Natural killer cell treated with Interleukin-12 subunit alpha and Interleukin-12 subunit beta and Interleukin-15 and Interleukin-18, amount 100 ng/mL, for 72 hours (primary cell): ENCODE measurements around the gene ALKBH4. TPM values are rescaled to one million over a fixed set of nuclear protein-coding genes. Genes with fewer than 3 reads are reported as not detected.

Experiments used
- ATAC-seq, 2 donors: fragments of 150-1000 bp; cut with Tn5 transposase in 1 of 2; sonication (Bioruptor Pico), chemical (Tn5 transposase) in 1 of 2; 2 replicates each; pipeline ENCODE4 v1.10.0; 2021
- DNase-seq: peaks from one replicate; pipeline ENCODE4 v3.0.0; 2022; ENCODE audit warnings: low spot score
- H3K27ac Mint-ChIP-seq, 2 donors: 1 replicate in 1 of 2; 2 replicates in 1 of 2; pipeline ENCODE4 v1.8.0; 2022; ENCODE audit warnings: mixed read lengths in 2 of 2, mild to moderate bottlenecking in 1 of 2, moderate library complexity in 1 of 2
- H3K27me3 Mint-ChIP-seq, 2 donors: 1 replicate in 1 of 2; 2 replicates in 1 of 2; pipeline ENCODE4 v1.8.0; 2022; ENCODE audit warnings: mixed read lengths in 2 of 2
- H3K36me3 Mint-ChIP-seq: one replicate; pipeline ENCODE4 v1.8.0; 2022; ENCODE audit warnings: mixed read lengths
- H3K4me1 Mint-ChIP-seq, 2 donors: 1 replicate in 1 of 2; 2 replicates in 1 of 2; pipeline ENCODE4 v1.8.0; 2022; ENCODE audit warnings: low read depth in 2 of 2, mixed read lengths in 2 of 2, mild to moderate bottlenecking in 1 of 2
- H3K4me3 Mint-ChIP-seq: one replicate; pipeline ENCODE4 v1.8.0; 2022; ENCODE audit warnings: mixed read lengths
- H3K9me3 Mint-ChIP-seq: 2 replicates; pipeline ENCODE4 v1.8.0; 2022; ENCODE audit warnings: mixed read lengths
- total RNA-seq, 2 donors: library from RNA; stranded (reverse); gene quantifications; one replicate each; pipeline ENCODE4 v1.2.3, GENCODE V29; 2022

Gene ALKBH4
- total RNA-seq, 2 donors from 2014 or later: 7.8 to 19.3 TPM

DNA sequence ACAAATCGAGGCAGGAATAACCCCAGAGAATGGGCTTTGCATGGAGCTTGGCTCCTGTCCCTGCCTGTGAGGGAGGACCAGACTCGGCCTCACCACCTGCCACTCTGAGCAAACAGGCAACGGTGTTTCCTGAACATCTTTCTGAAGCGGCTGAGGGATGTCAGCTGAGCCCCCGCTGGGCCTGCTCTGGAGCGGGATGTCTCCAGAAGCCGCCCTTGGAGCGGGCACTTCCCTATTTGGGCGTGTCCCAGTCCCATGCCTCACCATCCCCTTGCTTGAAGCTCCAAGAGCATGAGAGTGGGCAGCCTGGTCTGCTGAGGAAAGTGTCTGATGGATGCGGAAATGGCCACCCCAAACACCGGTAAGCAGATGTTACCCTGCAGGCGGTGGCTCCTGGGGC, 10.2 kb downstream of the ALKBH4 start:
- Mint-ChIP-seq H3K9me3 (no peaks in the 10 kb centered on the region), H3K27ac (peak overlapping the region in 1 of 2 donors; percentile 29), H3K4me3 (no peak overlapping the region), H3K36me3 (no peaks in the 10 kb centered on the region), H3K27me3 (no peaks in the 10 kb centered on the region), H3K4me1 (no peaks in the 10 kb centered on the region)
- ATAC-seq (no peak), DNase-seq (no peak)

DNA sequence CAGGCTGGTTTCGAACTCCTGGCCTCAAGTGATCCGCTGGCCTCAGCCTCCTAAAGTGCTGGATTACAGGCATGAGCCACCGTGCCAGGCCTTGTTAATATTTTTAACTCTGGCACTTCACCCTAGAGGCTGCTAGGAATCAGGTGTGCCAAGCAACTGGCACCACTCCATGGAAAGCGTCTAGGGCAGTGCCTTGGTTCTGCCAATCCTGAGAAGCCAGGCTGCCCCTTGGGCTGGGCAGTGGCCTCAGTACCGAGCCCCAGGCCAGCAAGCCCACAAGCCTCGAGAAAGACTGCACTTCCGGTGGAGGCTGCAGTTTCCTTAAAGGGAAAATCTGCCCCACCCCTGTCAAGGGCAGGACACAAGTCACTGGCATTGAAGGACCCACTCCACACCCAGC, 11.3 kb downstream of the ALKBH4 start:
- Mint-ChIP-seq H3K27ac (peak overlapping the region in 1 of 2 donors; percentile 33), H3K36me3 (no peaks in the 10 kb centered on the region), H3K27me3 (no peaks in the 10 kb centered on the region), H3K4me1 (no peaks in the 10 kb centered on the region), H3K4me3 (no peak overlapping the region), H3K9me3 (no peaks in the 10 kb centered on the region)
- ATAC-seq (no peak), DNase-seq (no peak)

- Mint-ChIP-seq H3K4me1 (no peaks in the 10 kb centered on the region), H3K36me3 (no peaks in the 10 kb centered on the region), H3K9me3 (no peaks in the 10 kb centered on the region), H3K27ac (no peak overlapping the region), H3K27me3 (no peaks in the 10 kb centered on the region), H3K4me3 (no peak overlapping the region)
- no peak for ATAC-seq
- DNase-seq: no peak
Measured at GRCh38 chr7:102452451-102452850, 12.2 kb downstream of the ALKBH4 start.

DNA sequence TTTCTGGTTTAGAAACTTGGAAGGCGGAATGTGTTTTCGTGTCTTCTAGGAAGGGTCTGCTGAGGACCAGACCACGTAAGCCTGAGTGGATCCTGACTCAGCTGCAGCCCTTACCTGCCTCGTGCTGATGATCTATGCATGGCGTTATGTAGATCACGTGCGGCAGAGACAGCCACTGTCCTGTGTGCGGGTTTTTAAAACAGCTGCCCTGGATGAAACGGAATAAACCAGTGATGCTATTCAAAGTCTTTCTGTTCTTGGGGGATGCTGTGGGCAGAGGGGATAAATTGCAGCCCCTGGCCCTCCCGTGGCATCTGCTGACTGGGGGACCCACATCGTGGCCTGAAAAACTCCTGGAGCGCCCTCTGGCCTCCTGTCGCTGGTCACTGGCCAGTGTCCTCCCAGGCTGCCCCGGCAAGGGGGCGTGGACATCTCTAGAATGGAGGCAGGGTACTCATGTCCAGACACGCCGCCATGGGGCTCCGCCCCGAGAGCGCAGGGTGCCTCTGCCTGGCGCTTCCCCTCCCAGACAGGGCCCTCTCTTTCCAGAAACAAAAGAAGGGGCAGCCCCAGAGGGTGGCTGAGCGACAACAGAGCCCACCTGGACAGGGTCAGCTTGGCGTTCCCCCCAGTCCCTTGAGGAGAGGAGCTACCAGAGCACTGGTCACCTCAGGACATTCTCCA, 13.2 kb downstream of the ALKBH4 start:
- ATAC-seq (no peak), DNase-seq (no peak)
- Mint-ChIP-seq H3K4me1 (no peaks in the 10 kb centered on the region), H3K36me3 (no peaks in the 10 kb centered on the region), H3K9me3 (no peaks in the 10 kb centered on the region), H3K27ac (no peak overlapping the region), H3K4me3 (no peak overlapping the region), H3K27me3 (no peaks in the 10 kb centered on the region)

DNA sequence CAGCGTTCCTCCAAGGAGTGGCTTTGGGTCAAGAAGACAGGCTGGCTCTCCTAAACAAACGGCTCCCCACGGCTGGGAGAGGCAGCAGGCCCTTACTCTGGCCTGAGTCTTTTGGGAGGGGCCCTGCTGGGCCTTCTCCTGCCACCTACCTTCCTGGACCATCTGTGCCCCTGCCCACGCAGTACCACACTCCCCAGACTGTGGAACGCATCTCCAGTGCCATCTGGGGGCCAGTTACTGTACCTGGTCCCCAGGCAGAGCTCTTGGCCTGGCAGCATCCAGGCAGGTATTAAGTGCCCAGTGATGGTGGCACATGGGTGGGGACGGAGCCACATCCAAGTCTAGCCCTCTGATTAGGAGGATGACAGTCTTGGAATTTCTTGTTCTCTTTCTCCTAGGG, 14.4 kb downstream of the ALKBH4 start:
- no peaks in the 10 kb centered on the region for H3K9me3 Mint-ChIP-seq
- peaks cover 6% of the 10 kb centered on the region for H3K36me3 Mint-ChIP-seq
- no peak overlapping the region for H3K4me3 Mint-ChIP-seq
- H3K4me1 Mint-ChIP-seq: no peaks in the 10 kb centered on the region
- DNase-seq (no peak), ATAC-seq (peak; percentile 40 to 68)
- no peaks in the 10 kb centered on the region for H3K27me3 Mint-ChIP-seq
- no peak overlapping the region for H3K27ac Mint-ChIP-seq

DNA sequence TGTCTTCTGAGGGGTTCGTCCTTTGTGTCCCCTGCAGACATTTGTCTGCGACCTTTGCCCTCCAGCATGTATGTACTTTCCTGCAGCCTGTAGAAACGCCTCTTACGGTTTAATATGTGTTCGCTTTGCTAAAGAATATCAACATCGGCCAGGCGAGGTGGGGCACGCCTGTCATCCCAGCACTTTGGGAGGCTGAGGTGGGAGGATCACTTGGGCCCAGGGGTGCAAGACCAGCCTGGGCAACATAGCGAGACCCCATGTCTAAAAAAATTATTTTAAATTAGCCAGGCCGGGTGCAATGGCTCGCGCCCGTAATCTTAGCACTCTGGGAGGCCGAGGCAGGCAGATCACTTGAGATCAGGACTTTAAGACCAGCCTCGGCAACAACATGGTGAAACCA, 15.5 kb downstream of the ALKBH4 start:
- DNase-seq (no peak), ATAC-seq (no peak)
- H3K4me1 Mint-ChIP-seq: peaks cover 0 to 3% of the 10 kb centered on the region in 2 donors
- peaks cover 6% of the 10 kb centered on the region for H3K36me3 Mint-ChIP-seq
- no peak overlapping the region for H3K27ac Mint-ChIP-seq
- H3K4me3 Mint-ChIP-seq: no peak overlapping the region
- H3K9me3 Mint-ChIP-seq: no peaks in the 10 kb centered on the region
- H3K27me3 Mint-ChIP-seq: no peaks in the 10 kb centered on the region

DNA sequence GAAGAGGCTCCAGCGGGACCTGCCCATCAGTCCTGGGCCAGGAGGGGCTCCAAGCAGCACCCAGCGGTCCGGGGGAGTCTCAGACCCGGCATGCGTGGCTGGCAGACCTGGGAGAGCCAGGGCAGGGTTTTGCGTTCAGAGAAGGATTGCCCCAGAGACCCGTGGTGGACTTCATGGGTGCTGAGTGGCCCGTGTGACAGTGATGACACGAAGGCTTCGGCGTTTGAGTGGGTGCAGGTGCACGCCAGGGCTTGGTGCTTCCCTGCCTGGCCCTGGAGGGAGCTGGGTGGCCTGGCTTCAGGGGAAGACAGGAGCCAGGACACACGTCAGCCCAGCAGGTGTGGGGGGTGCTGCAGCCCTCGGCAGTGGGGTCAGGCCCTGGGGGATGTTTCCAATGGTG, 17.4 kb downstream of the ALKBH4 start:
- DNase-seq (no peak), ATAC-seq (no peak)
- H3K9me3 Mint-ChIP-seq: no peaks in the 10 kb centered on the region
- no peak overlapping the region for H3K27ac Mint-ChIP-seq
- peaks cover 6% of the 10 kb centered on the region for H3K36me3 Mint-ChIP-seq
- H3K27me3 Mint-ChIP-seq: no peaks in the 10 kb centered on the region
- H3K4me3 Mint-ChIP-seq: no peak overlapping the region
- H3K4me1 Mint-ChIP-seq: peaks cover 9 to 11% of the 10 kb centered on the region in 2 donors

DNA sequence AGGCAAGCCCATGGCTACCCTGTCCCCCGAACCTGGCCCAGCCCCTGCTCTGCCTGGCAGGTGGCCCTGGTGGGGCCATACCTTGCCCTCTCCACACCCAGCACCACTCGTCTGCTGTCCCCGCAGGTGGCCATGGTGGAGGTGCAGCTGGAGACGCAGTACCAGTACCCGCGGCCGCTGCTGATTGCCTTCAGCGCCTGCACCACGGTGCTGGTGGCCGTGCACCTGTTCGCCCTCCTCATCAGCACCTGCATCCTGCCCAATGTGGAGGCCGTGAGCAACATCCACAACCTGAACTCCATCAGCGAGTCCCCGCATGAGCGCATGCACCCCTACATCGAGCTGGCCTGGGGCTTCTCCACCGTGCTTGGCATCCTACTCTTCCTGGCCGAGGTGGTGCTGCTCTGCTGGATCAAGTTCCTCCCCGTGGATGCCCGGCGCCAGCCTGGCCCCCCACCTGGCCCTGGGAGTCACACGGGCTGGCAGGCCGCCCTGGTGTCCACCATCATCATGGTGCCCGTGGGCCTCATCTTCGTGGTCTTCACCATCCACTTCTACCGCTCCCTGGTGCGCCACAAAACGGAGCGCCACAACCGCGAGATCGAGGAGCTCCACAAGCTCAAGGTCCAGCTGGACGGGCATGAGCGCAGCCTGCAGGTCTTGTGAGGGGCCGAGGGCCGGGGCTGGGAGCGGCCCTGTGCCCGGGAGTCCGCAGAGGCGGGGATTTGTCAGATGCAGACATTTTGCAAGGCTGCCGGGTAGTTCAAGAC, 18.1 kb downstream of the ALKBH4 start:
- H3K27ac Mint-ChIP-seq: peak overlapping the region in 1 of 2 donors; percentile 74
- H3K4me3 Mint-ChIP-seq: no peak overlapping the region
- H3K9me3 Mint-ChIP-seq: no peaks in the 10 kb centered on the region
- ATAC-seq: no peak
- H3K36me3 Mint-ChIP-seq: peaks cover 6% of the 10 kb centered on the region
- no peak for DNase-seq
- no peaks in the 10 kb centered on the region for H3K27me3 Mint-ChIP-seq
- peaks cover 11 to 14% of the 10 kb centered on the region in 2 donors for H3K4me1 Mint-ChIP-seq

- H3K36me3 Mint-ChIP-seq: peaks cover 6% of the 10 kb centered on the region
- ATAC-seq (no peak), DNase-seq (no peak)
- no peaks in the 10 kb centered on the region for H3K27me3 Mint-ChIP-seq
- no peaks in the 10 kb centered on the region for H3K9me3 Mint-ChIP-seq
- peak overlapping the region; percentile 40 to 74 for H3K27ac Mint-ChIP-seq
- H3K4me1 Mint-ChIP-seq: peaks cover 11 to 14% of the 10 kb centered on the region in 2 donors
- H3K4me3 Mint-ChIP-seq: no peak overlapping the region
Measured at GRCh38 chr7:102445674-102446071, 19.0 kb downstream of the ALKBH4 start.

GRCh38 chr7:102444961-102445673, 19.5 kb downstream of the ALKBH4 start:
- peak overlapping the region; percentile 40 to 74 for H3K27ac Mint-ChIP-seq
- H3K4me1 Mint-ChIP-seq: peaks cover 11 to 14% of the 10 kb centered on the region in 2 donors
- H3K36me3 Mint-ChIP-seq: peaks cover 6% of the 10 kb centered on the region
- DNase-seq (no peak), ATAC-seq (no peak)
- no peaks in the 10 kb centered on the region for H3K9me3 Mint-ChIP-seq
- H3K27me3 Mint-ChIP-seq: no peaks in the 10 kb centered on the region
- H3K4me3 Mint-ChIP-seq: no peak overlapping the region

DNA sequence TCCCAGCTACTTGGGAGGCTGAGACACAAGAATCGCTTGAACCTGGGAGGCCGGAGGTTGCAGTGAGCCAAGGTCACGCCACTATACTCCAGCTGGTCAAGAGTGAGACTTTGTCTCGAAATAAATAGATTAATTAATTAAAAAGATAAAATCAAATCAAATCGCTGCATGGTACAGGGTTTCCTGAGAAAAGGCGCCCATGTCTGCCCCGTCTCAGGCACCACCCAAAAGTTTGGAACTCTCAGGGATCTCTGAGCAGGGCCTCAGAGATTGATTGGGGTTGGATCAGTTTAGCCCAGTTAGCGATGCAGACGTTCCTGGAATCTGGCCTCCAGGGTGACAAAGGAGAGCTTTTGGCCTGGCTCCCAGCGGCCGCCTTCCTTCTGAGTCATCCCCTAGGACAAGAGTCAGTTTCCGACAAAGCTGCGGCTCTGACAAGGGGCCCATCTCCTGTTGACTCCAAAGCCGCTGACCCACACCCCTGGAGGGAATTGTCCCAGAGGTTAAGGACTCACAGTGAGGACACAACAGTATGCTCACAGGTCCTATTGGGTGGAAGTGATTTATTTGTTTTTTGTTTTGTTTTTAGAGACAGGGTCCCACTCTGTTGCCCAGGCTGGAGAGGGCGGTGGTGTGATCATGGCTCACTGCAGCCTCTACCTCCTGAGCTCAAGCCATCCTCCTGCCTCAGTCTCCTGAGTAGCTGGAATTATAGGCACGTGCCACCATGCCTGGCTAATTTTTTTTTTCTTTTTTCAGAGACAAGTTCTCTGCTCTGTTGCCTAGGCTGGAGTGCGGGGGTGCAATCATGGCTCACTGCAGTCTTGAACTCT, 24.5 kb downstream of the ALKBH4 start:
- Mint-ChIP-seq H3K27me3 (no peaks in the 10 kb centered on the region), H3K4me1 (peaks cover 15 to 19% of the 10 kb centered on the region in 2 donors), H3K27ac (no peak overlapping the region), H3K9me3 (no peaks in the 10 kb centered on the region), H3K36me3 (no peaks in the 10 kb centered on the region), H3K4me3 (no peak overlapping the region)
- no peak for ATAC-seq
- DNase-seq: no peak

DNA sequence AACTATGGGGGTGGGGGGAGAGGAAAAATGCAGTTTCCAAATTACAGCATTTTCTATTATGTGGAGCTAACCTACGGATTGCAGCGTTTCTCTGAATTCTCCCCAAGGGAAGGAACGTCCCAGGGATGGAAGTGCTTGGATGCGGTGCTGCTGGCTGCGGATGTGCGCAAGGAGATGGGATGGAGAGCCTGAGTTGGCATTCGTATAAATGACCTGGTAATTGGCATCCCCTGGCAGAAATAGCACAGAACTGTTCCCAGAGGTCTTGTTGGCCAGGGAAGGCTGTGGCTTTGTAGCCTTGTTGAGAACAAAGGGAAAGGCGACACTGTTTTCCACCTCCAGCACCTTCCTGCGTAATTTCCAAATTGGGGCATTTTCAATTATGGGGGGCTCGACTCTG, 28.5 kb downstream of the ALKBH4 start:
- H3K9me3 Mint-ChIP-seq: no peaks in the 10 kb centered on the region
- DNase-seq (no peak), ATAC-seq (no peak)
- H3K4me1 Mint-ChIP-seq: peaks cover 20% of the 10 kb centered on the region in 2 donors
- H3K4me3 Mint-ChIP-seq: peak overlapping the region; percentile 82
- peak overlapping the region in 1 of 2 donors; percentile 41 for H3K27ac Mint-ChIP-seq
- no peaks in the 10 kb centered on the region for H3K27me3 Mint-ChIP-seq
- no peaks in the 10 kb centered on the region for H3K36me3 Mint-ChIP-seq

GRCh38 chr7:102434039-102434486, 30.6 kb downstream of the ALKBH4 start:
- H3K9me3 Mint-ChIP-seq: no peaks in the 10 kb centered on the region
- ATAC-seq (peak in 1 of 2 donors; percentile 22), DNase-seq (no peak)
- H3K27ac Mint-ChIP-seq: peak overlapping the region; percentile 57 to 95
- H3K4me3 Mint-ChIP-seq: peak overlapping the region; percentile 82
- no peaks in the 10 kb centered on the region for H3K36me3 Mint-ChIP-seq
- H3K27me3 Mint-ChIP-seq: no peaks in the 10 kb centered on the region
- peaks cover 36 to 37% of the 10 kb centered on the region in 2 donors for H3K4me1 Mint-ChIP-seq
